ENCODE measurements around the gene ENPP1.

DNA sequence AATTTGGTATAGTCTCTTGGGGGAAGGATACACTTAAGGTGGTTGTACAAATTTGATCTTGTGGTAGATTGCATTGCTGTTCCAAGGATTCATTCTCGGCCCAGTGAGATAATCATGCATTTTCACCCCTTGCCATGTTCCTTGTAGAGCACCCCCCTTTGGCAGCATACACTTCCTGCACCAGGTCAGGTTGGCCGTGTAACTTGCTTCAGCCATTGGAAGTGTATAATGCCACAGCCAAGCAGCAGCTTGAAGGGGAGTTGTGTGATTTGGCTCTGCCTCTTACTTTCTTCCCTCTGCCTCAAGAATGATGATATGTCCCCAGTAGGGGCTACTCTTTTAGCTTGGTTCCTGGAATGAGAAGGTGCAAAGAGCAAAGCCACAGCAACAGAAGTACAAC, 121.4 kb downstream of the ENPP1 start:
- TF ChIP-seq, protein P1, sequence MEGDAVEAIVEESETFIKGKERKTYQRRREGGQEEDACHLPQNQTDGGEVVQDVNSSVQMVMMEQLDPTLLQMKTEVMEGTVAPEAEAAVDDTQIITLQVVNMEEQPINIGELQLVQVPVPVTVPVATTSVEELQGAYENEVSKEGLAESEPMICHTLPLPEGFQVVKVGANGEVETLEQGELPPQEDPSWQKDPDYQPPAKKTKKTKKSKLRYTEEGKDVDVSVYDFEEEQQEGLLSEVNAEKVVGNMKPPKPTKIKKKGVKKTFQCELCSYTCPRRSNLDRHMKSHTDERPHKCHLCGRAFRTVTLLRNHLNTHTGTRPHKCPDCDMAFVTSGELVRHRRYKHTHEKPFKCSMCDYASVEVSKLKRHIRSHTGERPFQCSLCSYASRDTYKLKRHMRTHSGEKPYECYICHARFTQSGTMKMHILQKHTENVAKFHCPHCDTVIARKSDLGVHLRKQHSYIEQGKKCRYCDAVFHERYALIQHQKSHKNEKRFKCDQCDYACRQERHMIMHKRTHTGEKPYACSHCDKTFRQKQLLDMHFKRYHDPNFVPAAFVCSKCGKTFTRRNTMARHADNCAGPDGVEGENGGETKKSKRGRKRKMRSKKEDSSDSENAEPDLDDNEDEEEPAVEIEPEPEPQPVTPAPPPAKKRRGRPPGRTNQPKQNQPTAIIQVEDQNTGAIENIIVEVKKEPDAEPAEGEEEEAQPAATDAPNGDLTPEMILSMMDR (IDR thresholded peaks at IDR 0.05 in 2 of 3, conservative IDR thresholded peaks at IDR 0.05 in 1 of 3; ENCODE audit: borderline replicate concordance in 1 of 3, insufficient read depth in 1 of 3, low read depth in 2 of 3, low read length in 2 of 3) = peak in 2 of 3 experiments; percentile 37 to 38; a peak in 4 of 6 replicates
- no peak for TF ChIP-seq SIN3A (IDR thresholded peaks at IDR 0.05; ENCODE audit: low read depth)
- TF ChIP-seq SP1 (IDR thresholded peaks at IDR 0.05; ENCODE audit: low read depth) = no peak
- TF ChIP-seq, protein P2, sequence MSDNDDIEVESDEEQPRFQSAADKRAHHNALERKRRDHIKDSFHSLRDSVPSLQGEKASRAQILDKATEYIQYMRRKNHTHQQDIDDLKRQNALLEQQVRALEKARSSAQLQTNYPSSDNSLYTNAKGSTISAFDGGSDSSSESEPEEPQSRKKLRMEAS (IDR thresholded peaks at IDR 0.05) = no peak
- TF ChIP-seq, protein P3, sequence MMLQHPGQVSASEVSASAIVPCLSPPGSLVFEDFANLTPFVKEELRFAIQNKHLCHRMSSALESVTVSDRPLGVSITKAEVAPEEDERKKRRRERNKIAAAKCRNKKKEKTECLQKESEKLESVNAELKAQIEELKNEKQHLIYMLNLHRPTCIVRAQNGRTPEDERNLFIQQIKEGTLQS (IDR thresholded peaks at IDR 0.05) = no peak
- TF ChIP-seq POLR2AphosphoS5 (IDR thresholded peaks at IDR 0.05; ENCODE audit: low read depth, low read length) = no peak
- TF ChIP-seq POLR2A (IDR thresholded peaks at IDR 0.05; ENCODE audit: borderline replicate concordance, extremely low read depth, insufficient read depth, insufficient read length) = no peak
- no peak for TF ChIP-seq JUND (IDR thresholded peaks at IDR 0.05)

Data from HCT116 (cell line).